ENCODE data around the gene CT45A3.
"Not testable (repeated sequence)": the region's sequence is repeated elsewhere in the genome, so short reads cannot be mapped to it uniquely, and the experiment has no call there.

Gene CT45A3

GRCh38 chrX:135713183-135713689 is 54.8 kb downstream of the CT45A3 start, which contains the start of gene CT45A1:
CT45A1 (plus strand) TSS chrX:135713639; CDS start chrX:135718941, 5,302 bp downstream.
- peak; percentile 41; the same call in 1 of the 2 replicates for TF ChIP-seq CTCF (IDR thresholded peaks at IDR 0.05; ENCODE audit: borderline replicate concordance, insufficient read depth, low read depth, low read length)
- H3K4me3 ChIP-seq (ENCODE audit: low read depth, low read length) = not testable (repeated sequence)
